A549 treated with RU486 at 1 μM for 4 hours (cell line): ENCODE data around the gene IRGC. TPM values are rescaled to one million over a fixed set of nuclear protein-coding genes. Genes with fewer than 3 reads are reported as not detected.

Experiments used
- total RNA-seq: library from RNA; stranded (reverse); fragments of 200-300 nt; extraction: Qiagen RNA extraction; gene quantifications from 5 replicates; pipeline ENCODE4 v1.2.3, GENCODE V29; 2022; ENCODE audit warnings: low read depth

IRGC gene
- not detected in 5 replicates for total RNA-seq

GRCh38 chr19:43715776-43716175 lies at the start of gene IRGC:
IRGC (plus strand) TSS chr19:43716076; CDS start chr19:43718559, 2,483 bp downstream.

GRCh38 chr19:43754503-43755255 lies 38.8 kb downstream of the IRGC start, which contains the start of gene SMG9:
SMG9 (minus strand) TSS chr19:43754962; CDS start chr19:43750741, 4,221 bp downstream.

Other genes with a start within 250 kb of the IRGC start
- 9.6 to 14.7 TPM (median 11.9 TPM) in 5 replicates for gene PHLDB3, start 211.3 kb upstream of the IRGC start, total RNA-seq
- 43.9 to 55.4 TPM (median 50.0 TPM) in 5 replicates for gene ETHE1, start 188.9 kb upstream of the IRGC start, total RNA-seq
- gene ZNF575, start 182.9 kb upstream of the IRGC start, total RNA-seq, result 0.97 to 2.5 TPM (median 2.2 TPM) in 5 replicates
- 26.9 to 31.9 TPM (median 28.6 TPM) in 5 replicates for gene XRCC1, start 140.5 kb upstream of the IRGC start, total RNA-seq
- gene PINLYP, start 140.3 kb upstream of the IRGC start, total RNA-seq, result 0.22 to 0.74 TPM (median 0.29 TPM) in 4 of 5 replicates, not detected in the other
- gene IRGQ, start 119.9 kb upstream of the IRGC start, total RNA-seq, result 4.4 to 7.4 TPM (median 5.8 TPM) in 5 replicates
- gene ZNF576, start 119.5 kb upstream of the IRGC start, total RNA-seq, result 13.8 to 24.2 TPM (median 19.1 TPM) in 5 replicates
- gene SRRM5, start 104.0 kb upstream of the IRGC start, total RNA-seq, result 0.67 to 1.0 TPM (median 0.78 TPM) in 5 replicates
- gene ZNF428, start 96.4 kb upstream of the IRGC start, total RNA-seq, result 45.6 to 68.6 TPM (median 62.8 TPM) in 5 replicates
- 6.2 to 10.2 TPM (median 9.1 TPM) in 5 replicates for gene CADM4, start 76.2 kb upstream of the IRGC start, total RNA-seq
- gene PLAUR, start 45.9 kb upstream of the IRGC start, total RNA-seq, result 106 to 124 TPM (median 110 TPM) in 5 replicates
- gene SMG9, start 38.9 kb downstream of the IRGC start, total RNA-seq, result 47.4 to 74.6 TPM (median 62.6 TPM) in 5 replicates
- gene KCNN4, start 64.9 kb downstream of the IRGC start, total RNA-seq, result 42.9 to 63.2 TPM (median 58.7 TPM) in 5 replicates
- 0.14 to 0.22 TPM (median 0.15 TPM) in 3 of 5 replicates, not detected in the others for gene LYPD5, start 86.4 kb downstream of the IRGC start, total RNA-seq
- gene ZNF283, start 111.2 kb downstream of the IRGC start, total RNA-seq, result 3.6 to 6.6 TPM (median 4.3 TPM) in 5 replicates
- 0.21 to 0.29 TPM (median 0.28 TPM) in 4 of 5 replicates, not detected in the other for gene ZNF404, start 167.9 kb downstream of the IRGC start, total RNA-seq
- gene ZNF45, start 219.2 kb downstream of the IRGC start, total RNA-seq, result 10.1 to 12.5 TPM (median 11.8 TPM) in 5 replicates
- 0.37 to 1.1 TPM (median 0.53 TPM) in 5 replicates for gene ZNF221, start 235.2 kb downstream of the IRGC start, total RNA-seq